KMS-11 (cell line): ENCODE data around the gene LGALS3.

Source experiments
- H2AFZ ChIP-seq: fragments of 200-600 bp; sonication (generic); 2 replicates; pipeline ENCODE4 v1.6.1; 2016; ENCODE audit warnings: antibody characterized with exemption, mixed run types, low read depth
- H3K27ac ChIP-seq: fragments of 200-600 bp; sonication (generic); 2 replicates; pipeline ENCODE4 v1.6.1; 2016; ENCODE audit warnings: mild to moderate bottlenecking, mixed run types
- H3K27me3 ChIP-seq: fragments of 200-600 bp; sonication (generic); 2 replicates; pipeline ENCODE4 v1.6.1; 2017; ENCODE audit warnings: mild to moderate bottlenecking, low read depth, mixed run types, moderate library complexity; ENCODE audit not compliant: insufficient read depth
- H3K36me3 ChIP-seq: fragments of 200-600 bp; sonication (generic); 2 replicates; pipeline ENCODE4 v1.6.1; 2017; ENCODE audit warnings: mild to moderate bottlenecking, mixed run types; ENCODE audit not compliant: insufficient read depth
- H3K4me1 ChIP-seq: fragments of 200-600 bp; sonication (generic); 2 replicates; pipeline ENCODE4 v1.6.1; 2016; ENCODE audit warnings: mild to moderate bottlenecking, low read depth, mixed run types; ENCODE audit not compliant: poor library complexity, severe bottlenecking
- H3K4me2 ChIP-seq: fragments of 200-600 bp; sonication (generic); 2 replicates; pipeline ENCODE4 v1.7.0; 2016; ENCODE audit warnings: mild to moderate bottlenecking, mixed run types
- H3K4me3 ChIP-seq: fragments of 200-600 bp; sonication (generic); IDR thresholded peaks from 2 replicates; pipeline ENCODE4 v1.6.1; 2017; ENCODE audit warnings: low read depth, low read length, mixed read lengths; ENCODE audit not compliant: insufficient read depth
- H3K79me2 ChIP-seq: fragments of 200-600 bp; sonication (generic); 2 replicates; pipeline ENCODE4 v1.6.1; 2016; ENCODE audit warnings: low read depth, mixed run types; ENCODE audit not compliant: insufficient read depth
- H3K9ac ChIP-seq: fragments of 200-600 bp; sonication (generic); 2 replicates; pipeline ENCODE4 v1.6.1; 2016; ENCODE audit warnings: mild to moderate bottlenecking, mixed run types
- H4K20me1 ChIP-seq: fragments of 200-600 bp; sonication (generic); 2 replicates; pipeline ENCODE4 v1.6.1; 2016; ENCODE audit warnings: mild to moderate bottlenecking, mixed run types; ENCODE audit not compliant: insufficient read depth
- TF ChIP-seq, protein P1 (sequence below): fragments of 200-600 bp; sonication (generic); conservative IDR thresholded peaks from 2 replicates; pipeline ENCODE4 v1.6.1; 2017; ENCODE audit warnings: low read depth, mild to moderate bottlenecking, antibody characterized with exemption, low read length, moderate library complexity, mixed read lengths

LGALS3 gene

GRCh38 chr14:55115861-55116245 is 13.2 kb upstream of the LGALS3 start:
- Histone ChIP-seq H3K4me3 (no peak overlapping the region), H3K4me2 (no peak overlapping the region), H3K36me3 (no peaks in the 10 kb centered on the region), H3K4me1 (no peaks in the 10 kb centered on the region), H4K20me1 (no peaks in the 10 kb centered on the region), H2AFZ (no peak overlapping the region), H3K79me2 (no peaks in the 10 kb centered on the region), H3K27ac (no peak overlapping the region), H3K9ac (no peak overlapping the region), H3K27me3 (no peaks in the 10 kb centered on the region)
- TF ChIP-seq, protein P1, sequence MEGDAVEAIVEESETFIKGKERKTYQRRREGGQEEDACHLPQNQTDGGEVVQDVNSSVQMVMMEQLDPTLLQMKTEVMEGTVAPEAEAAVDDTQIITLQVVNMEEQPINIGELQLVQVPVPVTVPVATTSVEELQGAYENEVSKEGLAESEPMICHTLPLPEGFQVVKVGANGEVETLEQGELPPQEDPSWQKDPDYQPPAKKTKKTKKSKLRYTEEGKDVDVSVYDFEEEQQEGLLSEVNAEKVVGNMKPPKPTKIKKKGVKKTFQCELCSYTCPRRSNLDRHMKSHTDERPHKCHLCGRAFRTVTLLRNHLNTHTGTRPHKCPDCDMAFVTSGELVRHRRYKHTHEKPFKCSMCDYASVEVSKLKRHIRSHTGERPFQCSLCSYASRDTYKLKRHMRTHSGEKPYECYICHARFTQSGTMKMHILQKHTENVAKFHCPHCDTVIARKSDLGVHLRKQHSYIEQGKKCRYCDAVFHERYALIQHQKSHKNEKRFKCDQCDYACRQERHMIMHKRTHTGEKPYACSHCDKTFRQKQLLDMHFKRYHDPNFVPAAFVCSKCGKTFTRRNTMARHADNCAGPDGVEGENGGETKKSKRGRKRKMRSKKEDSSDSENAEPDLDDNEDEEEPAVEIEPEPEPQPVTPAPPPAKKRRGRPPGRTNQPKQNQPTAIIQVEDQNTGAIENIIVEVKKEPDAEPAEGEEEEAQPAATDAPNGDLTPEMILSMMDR, result no peak

GRCh38 chr14:55116246-55117030 is 12.6 kb upstream of the LGALS3 start:
- H3K9ac ChIP-seq, result no peak overlapping the region
- H4K20me1 ChIP-seq, result no peaks in the 10 kb centered on the region

GRCh38 chr14:55117803-55118441 is 11.1 kb upstream of the LGALS3 start:
- no peak overlapping the region for H3K4me2 ChIP-seq
- H3K9ac ChIP-seq, result no peak overlapping the region
- no peak overlapping the region for H3K4me3 ChIP-seq
- H3K27ac ChIP-seq, result no peak overlapping the region
- no peaks in the 10 kb centered on the region for H3K4me1 ChIP-seq
- H3K27me3 ChIP-seq, result no peaks in the 10 kb centered on the region
- TF ChIP-seq, protein P1, result no peak
- H3K79me2 ChIP-seq, result no peaks in the 10 kb centered on the region
- no peaks in the 10 kb centered on the region for H3K36me3 ChIP-seq
- H2AFZ ChIP-seq, result no peak overlapping the region
- H4K20me1 ChIP-seq, result no peaks in the 10 kb centered on the region

More at GRCh38 chr14:55116246-55117030, 12.6 kb upstream of the LGALS3 start:
- TF ChIP-seq, protein P1, result no peak
- H3K4me2 ChIP-seq, result no peak overlapping the region
- H3K79me2 ChIP-seq, result no peaks in the 10 kb centered on the region
- H2AFZ ChIP-seq, result no peak overlapping the region
- H3K27ac ChIP-seq, result no peak overlapping the region
- no peaks in the 10 kb centered on the region for H3K36me3 ChIP-seq
- H3K4me3 ChIP-seq, result no peak overlapping the region
- H3K4me1 ChIP-seq, result no peaks in the 10 kb centered on the region
- H3K27me3 ChIP-seq, result no peaks in the 10 kb centered on the region

DNA sequence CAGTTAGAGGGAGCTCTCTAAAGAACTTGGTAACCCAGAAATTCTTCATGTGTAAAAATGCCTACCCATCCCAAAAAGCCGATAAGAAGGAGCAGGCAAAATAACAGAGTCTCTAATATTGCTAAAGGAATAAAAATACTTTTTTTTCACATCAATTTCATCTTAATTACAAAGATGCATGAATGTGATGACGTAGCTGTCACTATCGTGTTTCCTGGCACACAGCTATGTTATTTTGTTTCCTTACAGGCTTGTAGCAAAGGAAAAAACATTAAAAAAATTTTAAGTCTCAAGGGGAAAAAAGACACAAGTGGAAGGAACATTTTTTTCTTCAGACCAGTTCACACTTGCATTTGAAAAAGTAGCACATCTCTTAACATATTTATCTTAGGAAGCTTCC is 10.3 kb upstream of the LGALS3 start:
- no peaks in the 10 kb centered on the region for H3K4me1 ChIP-seq
- no peak overlapping the region for H3K4me2 ChIP-seq
- no peaks in the 10 kb centered on the region for H3K79me2 ChIP-seq
- H3K36me3 ChIP-seq, result no peaks in the 10 kb centered on the region
- TF ChIP-seq, protein P1, result no peak
- H3K27me3 ChIP-seq, result no peaks in the 10 kb centered on the region
- H2AFZ ChIP-seq, result no peak overlapping the region
- H3K27ac ChIP-seq, result no peak overlapping the region
- no peak overlapping the region for H3K9ac ChIP-seq
- H4K20me1 ChIP-seq, result no peaks in the 10 kb centered on the region
- H3K4me3 ChIP-seq, result no peak overlapping the region
